GM12874 (cell line): ENCODE measurements around the gene MAPKAPK3.

Experiments
- CTCF ChIP-seq: IDR thresholded peaks from 2 replicates; pipeline ENCODE4 v1.5.1; 2011; ENCODE audit warnings: low read depth, mild to moderate bottlenecking, control low read depth, low read length, moderate library complexity; ENCODE audit not compliant: insufficient read depth

Gene MAPKAPK3

GRCh38 chr3:50620420-50620819 lies 3.5 kb downstream of the MAPKAPK3 start:
- no peak for TF ChIP-seq CTCF

GRCh38 chr3:50620820-50621219 lies 3.9 kb downstream of the MAPKAPK3 start:
- TF ChIP-seq CTCF, result no peak

- no peak for TF ChIP-seq CTCF
These were observed 5.9 kb downstream of the MAPKAPK3 start for GRCh38 chr3:50622881-50623280.

- no peak for TF ChIP-seq CTCF
These were observed 7.0 kb downstream of the MAPKAPK3 start for GRCh38 chr3:50623840-50624474.

GRCh38 chr3:50624634-50625033 lies 7.7 kb downstream of the MAPKAPK3 start:
- no peak for TF ChIP-seq CTCF

GRCh38 chr3:50625231-50626182 lies 8.6 kb downstream of the MAPKAPK3 start:
- TF ChIP-seq CTCF, result no peak

- TF ChIP-seq CTCF, result no peak
These were observed 9.4 kb downstream of the MAPKAPK3 start for GRCh38 chr3:50626401-50626800.
